HCT116 (cell line): ENCODE results near the gene GAREM2.

Experiments
- ATF3 ChIP-seq: IDR thresholded peaks from 2 replicates; pipeline ENCODE4 v1.6.1; 2012
- CTCF ChIP-seq, 3 experiments: fragments of 200-600 bp in 1 of 3; sonication (generic) in 1 of 3; IDR thresholded peaks in 2 of 3; conservative IDR thresholded peaks in 1 of 3; 2 replicates each; pipeline ENCODE4 v1.5.1; 2012 to 2017; ENCODE audit warnings: low read depth in 2 of 3, low read length in 2 of 3, antibody characterized with exemption in 1 of 3, borderline replicate concordance in 1 of 3, control low read depth in 1 of 3, mild to moderate bottlenecking in 1 of 3, mixed read lengths in 1 of 3, mixed run types in 1 of 3, moderate library complexity in 1 of 3; ENCODE audit not compliant: insufficient read depth in 1 of 3
- EZH2 ChIP-seq: fragments of 200-600 bp; sonication (generic); IDR thresholded peaks from 2 replicates; pipeline ENCODE4 v1.6.1; 2017; ENCODE audit warnings: antibody characterized with exemption, mixed run types
- EZH2phosphoT487 ChIP-seq: fragments of 200-600 bp; IDR thresholded peaks from 2 replicates; pipeline ENCODE4 v1.6.1; 2018; ENCODE audit warnings: antibody characterized with exemption, borderline replicate concordance
- POLR2A ChIP-seq: IDR thresholded peaks from 2 replicates; pipeline ENCODE4 v1.7.0; 2011; ENCODE audit warnings: borderline replicate concordance; ENCODE audit not compliant: insufficient read depth, insufficient read length; ENCODE audit errors: extremely low read depth
- RAD21 ChIP-seq: IDR thresholded peaks from 2 replicates; pipeline ENCODE4 v1.6.1; 2012; ENCODE audit warnings: low read depth, mild to moderate bottlenecking
- SIN3A ChIP-seq: IDR thresholded peaks from 2 replicates; pipeline ENCODE4 v1.6.1; 2012; ENCODE audit warnings: low read depth
- TF ChIP-seq, protein P1 (sequence below): IDR thresholded peaks from 2 replicates; pipeline ENCODE4 v1.6.1; 2011; ENCODE audit warnings: mild to moderate bottlenecking, low read length, moderate library complexity; ENCODE audit not compliant: insufficient replicate concordance; ENCODE audit errors: extremely low read depth

DNA sequence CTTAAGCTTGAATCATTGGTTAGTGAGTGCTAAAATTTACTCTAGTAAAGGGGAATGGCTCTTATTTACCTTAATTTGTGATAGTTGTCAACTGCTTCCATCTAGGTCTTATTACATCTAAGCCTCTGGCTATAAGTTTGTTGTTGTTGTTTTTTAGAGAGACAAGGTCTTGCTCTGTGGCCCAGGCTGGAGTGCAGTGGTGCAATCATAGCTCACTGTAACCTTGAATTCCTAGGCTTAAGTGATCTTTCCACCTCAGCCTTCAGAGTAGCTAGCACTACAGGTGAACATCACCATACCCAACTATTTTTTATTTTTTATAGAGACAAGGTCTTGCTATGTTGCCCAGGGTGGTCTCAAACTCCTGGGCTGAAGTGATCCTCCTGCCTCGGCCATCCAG, 65.0 kb downstream of the GAREM2 start:
- no peak for TF ChIP-seq CTCF (IDR thresholded peaks at IDR 0.05 in 2 of 3, conservative IDR thresholded peaks at IDR 0.05 in 1 of 3; ENCODE audit: borderline replicate concordance in 1 of 3, insufficient read depth in 1 of 3, low read depth in 2 of 3, low read length in 2 of 3)
- TF ChIP-seq EZH2phosphoT487, result no peak
- TF ChIP-seq ATF3, result no peak
- TF ChIP-seq EZH2, result no peak
- TF ChIP-seq RAD21, result no peak
- TF ChIP-seq, protein P1, sequence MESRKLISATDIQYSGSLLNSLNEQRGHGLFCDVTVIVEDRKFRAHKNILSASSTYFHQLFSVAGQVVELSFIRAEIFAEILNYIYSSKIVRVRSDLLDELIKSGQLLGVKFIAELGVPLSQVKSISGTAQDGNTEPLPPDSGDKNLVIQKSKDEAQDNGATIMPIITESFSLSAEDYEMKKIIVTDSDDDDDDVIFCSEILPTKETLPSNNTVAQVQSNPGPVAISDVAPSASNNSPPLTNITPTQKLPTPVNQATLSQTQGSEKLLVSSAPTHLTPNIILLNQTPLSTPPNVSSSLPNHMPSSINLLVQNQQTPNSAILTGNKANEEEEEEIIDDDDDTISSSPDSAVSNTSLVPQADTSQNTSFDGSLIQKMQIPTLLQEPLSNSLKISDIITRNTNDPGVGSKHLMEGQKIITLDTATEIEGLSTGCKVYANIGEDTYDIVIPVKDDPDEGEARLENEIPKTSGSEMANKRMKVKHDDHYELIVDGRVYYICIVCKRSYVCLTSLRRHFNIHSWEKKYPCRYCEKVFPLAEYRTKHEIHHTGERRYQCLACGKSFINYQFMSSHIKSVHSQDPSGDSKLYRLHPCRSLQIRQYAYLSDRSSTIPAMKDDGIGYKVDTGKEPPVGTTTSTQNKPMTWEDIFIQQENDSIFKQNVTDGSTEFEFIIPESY, result no peak
- TF ChIP-seq POLR2A, result no peak
- TF ChIP-seq SIN3A, result no peak
